Endothelial cell of umbilical vein (primary cell): Measurements from ENCODE around the gene GRM5. TPM values are rescaled to one million over a fixed set of nuclear protein-coding genes. Genes with fewer than 3 reads are reported as not detected.

Experiments used
- BruUV-seq: library from RNA; stranded (reverse); fragments of 400-500 nt; replicated peaks from 2 replicates; lab custom pipeline; 2021; lab: Mats Ljungman, UMichigan
- CTCF ChIA-PET: fragments of 300-600, 350-600 bp; sonication (Branson Sonifier 250); formaldehyde crosslinking; loops from one replicate; lab custom pipeline; 2021; ENCODE audit warnings: antibody characterized with exemption, inconsistent platforms; lab: Charles Lee
- POLR2A ChIA-PET: fragments of 300-600, 350-600 bp; sonication (Branson Sonifier 250); formaldehyde crosslinking; loops from one replicate; lab custom pipeline; 2021; ENCODE audit warnings: antibody characterized with exemption, inconsistent platforms; lab: Charles Lee
- DNase-seq: peaks from one replicate; pipeline ENCODE4 v3.0.0-alpha.2; 2011; ENCODE audit warnings: low read depth, low spot score
- FAIRE-seq: peaks from 2 replicates; lab custom pipeline; 2011; peaks lifted over from hg19 to GRCh38; lab: Jason Lieb, UNC
- H2AFZ ChIP-seq: 2 replicates; pipeline ENCODE4 v1.6.0; 2012; ENCODE audit warnings: low read depth, low read length, control low read depth, inconsistent platforms
- H3K27ac ChIP-seq: 2 replicates; pipeline ENCODE4 v1.5.1; 2011; ENCODE audit warnings: low read depth, mild to moderate bottlenecking, control low read depth, low read length, moderate library complexity; ENCODE audit not compliant: insufficient read depth
- H3K27me3 ChIP-seq, 2 experiments: 2 replicates each; pipeline versions ENCODE4 v1.6.0 to v1.6.1; 2011; ENCODE audit warnings: low read length in 2 of 2, mixed read lengths in 1 of 2; ENCODE audit not compliant: control insufficient read depth in 2 of 2, insufficient read depth in 2 of 2
- H3K36me3 ChIP-seq, 2 experiments: 2 replicates in 1 of 2; 3 replicates in 1 of 2; pipeline ENCODE4 v1.5.1; 2011; ENCODE audit warnings: low read length in 2 of 2, mild to moderate bottlenecking in 1 of 2, moderate library complexity in 1 of 2; ENCODE audit not compliant: control insufficient read depth in 2 of 2, insufficient read depth in 2 of 2; ENCODE audit errors: extremely low read depth in 1 of 2
- H3K4me1 ChIP-seq: 3 replicates; pipeline ENCODE4 v1.5.1; 2011; ENCODE audit warnings: mild to moderate bottlenecking, low read length; ENCODE audit not compliant: control insufficient read depth, insufficient read depth; ENCODE audit errors: extremely low read depth
- H3K4me2 ChIP-seq: 2 replicates; pipeline ENCODE4 v1.6.1; 2011; ENCODE audit warnings: low read length, control low read depth, mixed read lengths; ENCODE audit not compliant: insufficient read depth
- H3K4me3 ChIP-seq, 3 experiments: fragments of 200-600 bp in 1 of 3; sonication (generic), shearing (Covaris generic) in 1 of 3; replicated peaks in 1 of 3; 2 replicates each; pipeline ENCODE4 v1.5.1; 2011 to 2016; ENCODE audit warnings: control low read depth in 3 of 3, low read length in 3 of 3, mild to moderate bottlenecking in 2 of 3, inconsistent platforms in 1 of 3, low read depth in 1 of 3, moderate library complexity in 1 of 3; ENCODE audit not compliant: insufficient read depth in 1 of 3
- H3K79me2 ChIP-seq: 2 replicates; pipeline ENCODE4 v1.6.0; 2012; ENCODE audit warnings: low read length, inconsistent platforms; ENCODE audit not compliant: control insufficient read depth, insufficient read depth
- H3K9ac ChIP-seq: replicated peaks from 2 replicates; pipeline ENCODE3; 2011; ENCODE audit warnings: low read length, control low read depth; ENCODE audit not compliant: insufficient read depth; ENCODE audit errors: extremely low read depth
- H3K9me1 ChIP-seq: replicated peaks from 3 replicates; pipeline ENCODE4 v1.6.0; 2011; ENCODE audit warnings: mild to moderate bottlenecking, low read length; ENCODE audit not compliant: control insufficient read depth, insufficient read depth; ENCODE audit errors: extremely low read depth
- H3K9me3 ChIP-seq: replicated peaks from 2 replicates; pipeline ENCODE4 v1.5.1; 2012; ENCODE audit warnings: low read length, inconsistent platforms; ENCODE audit not compliant: control insufficient read depth, insufficient read depth
- H4K20me1 ChIP-seq: replicated peaks from 2 replicates; pipeline ENCODE3; 2011; ENCODE audit warnings: mild to moderate bottlenecking, low read length; ENCODE audit not compliant: control insufficient read depth, insufficient read depth; ENCODE audit errors: extremely low read depth
- EZH2 ChIP-seq: IDR thresholded peaks from 2 replicates; pipeline ENCODE4 v1.6.1; 2012; ENCODE audit warnings: borderline replicate concordance, low read depth, mild to moderate bottlenecking, moderate library complexity, low read length, inconsistent platforms; ENCODE audit not compliant: severe bottlenecking
- FOS ChIP-seq: IDR thresholded peaks from 2 replicates; pipeline ENCODE4 v1.6.1; 2011; ENCODE audit warnings: mild to moderate bottlenecking, low read length, moderate library complexity, borderline replicate concordance; ENCODE audit not compliant: insufficient read depth
- GATA2 ChIP-seq: IDR thresholded peaks from 2 replicates; pipeline ENCODE4 v1.7.0; 2011; ENCODE audit warnings: low read depth, mild to moderate bottlenecking, moderate library complexity, mixed read lengths, low read length; ENCODE audit not compliant: insufficient read length, insufficient read depth
- JUN ChIP-seq: IDR thresholded peaks from 2 replicates; pipeline ENCODE4 v1.6.1; 2011; ENCODE audit warnings: borderline replicate concordance, low read depth; ENCODE audit not compliant: insufficient read length, insufficient read depth
- MYC ChIP-seq: IDR thresholded peaks from one replicate; pipeline ENCODE4 v1.6.1; 2011; ENCODE audit warnings: mild to moderate bottlenecking, low read depth, low read length
- POLR2A ChIP-seq: IDR thresholded peaks from 2 replicates; pipeline ENCODE4 v1.6.1; 2012; ENCODE audit warnings: low read depth, mild to moderate bottlenecking, control low read depth, low read length
- POLR2AphosphoS5 ChIP-seq: IDR thresholded peaks from 2 replicates; pipeline ENCODE4 v1.6.1; 2012; ENCODE audit warnings: low read depth, mild to moderate bottlenecking, control low read depth, low read length, moderate library complexity; ENCODE audit not compliant: insufficient read depth
- dilution Hi-C: fragments of 300-500 bp; cut with MboI; formaldehyde crosslinking; loops from one replicate; pipeline ENCODE4 v1.15.0; 2019; ENCODE audit warnings: low sequenced_read_pairs; ENCODE audit not compliant: extremely low pct_ligation_motif_present
- intact Hi-C: fragments of 100-400 bp; cut with micrococcal nuclease; formaldehyde crosslinking; loops from one replicate; pipeline ENCODE4 v1.10.0; 2022
- polyA plus RNA-seq, 4 experiments: library from polyadenylated mRNA; depleted of rRNA in 3 of 4; stranded (reverse) in 3 of 4; unstranded in 1 of 4; fragments of >200 nt; gene quantifications; 2 replicates each; pipeline versions ENCODE4 v1.2.1 to v1.2.3, GENCODE V29; 2011 to 2012; ENCODE audit warnings: missing spikeins in 1 of 4
- total RNA-seq: library from RNA; stranded (reverse); gene quantifications from 2 replicates; pipeline ENCODE4 v1.2.3, GENCODE V29; 2021
- TF ChIP-seq, protein P1 (sequence below), 2 donors: IDR thresholded peaks; 1 replicate in 1 of 2; 2 replicates in 1 of 2; pipeline ENCODE4 v1.5.1; 2011; ENCODE audit warnings: low read length in 2 of 2, mild to moderate bottlenecking in 2 of 2, moderate library complexity in 2 of 2, control low read depth in 1 of 2, inconsistent platforms in 1 of 2, low read depth in 1 of 2; ENCODE audit not compliant: insufficient read depth in 1 of 2; ENCODE audit errors: extremely low read depth in 1 of 2
- TF ChIP-seq, protein P2 (sequence below): IDR thresholded peaks from 2 replicates; pipeline ENCODE4 v1.6.1; 2011; ENCODE audit not compliant: insufficient read depth, insufficient read length

Gene GRM5
- total and polyA plus RNA-seq, 2 donors (not counting 3 experiments of a cell fraction or from before 2014, with no cell fraction given) = 0.10 to 0.11 TPM

DNA sequence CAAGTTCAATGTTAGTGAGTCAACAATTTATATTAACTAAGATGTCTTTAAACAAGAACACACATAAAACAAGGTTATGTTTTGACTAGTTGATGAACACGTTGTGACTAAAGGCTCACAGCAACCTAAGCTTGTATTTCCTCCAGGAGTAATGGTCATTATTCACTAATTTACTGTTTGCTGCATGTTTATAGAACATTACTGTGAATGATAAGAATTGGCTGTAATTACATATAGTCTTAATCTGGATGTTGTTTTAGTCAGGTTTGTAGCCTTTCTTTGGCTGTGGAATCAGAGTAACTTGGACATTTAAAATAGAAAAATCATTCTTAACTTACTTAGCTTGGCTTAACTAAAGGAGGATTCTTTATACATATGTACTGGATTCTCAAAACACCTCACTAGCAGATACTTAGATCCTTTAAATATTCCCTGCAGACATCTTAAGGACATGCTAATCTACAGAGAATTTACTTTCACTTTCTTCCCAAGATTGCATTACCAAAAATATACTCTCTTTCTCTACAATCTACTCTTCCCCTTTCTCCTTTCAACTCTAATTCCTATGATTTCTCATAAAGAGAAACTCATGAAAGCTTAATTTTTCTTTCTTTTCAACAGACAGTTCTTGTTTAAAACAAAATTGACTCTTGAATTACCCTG lies 408.6 kb downstream of the GRM5 start:
- H3K9me3 ChIP-seq = no peaks in the 10 kb centered on the region
- DNase-seq (no peak), FAIRE-seq (no peak)
- no peaks in the 10 kb centered on the region for H4K20me1 ChIP-seq
- no TSS peak for BruUV-seq
- no peak overlapping the region for H3K9ac ChIP-seq
- H3K27me3 ChIP-seq = no peaks in the 10 kb centered on the region
- no peaks in the 10 kb centered on the region for H3K36me3 ChIP-seq
- ChIA-PET CTCF (interaction anchor here (1.0 kb wide), 1 partner anchor 12 kb away, joined by 3 read pairs; no protein-coding TSS in a partner anchor), POLR2A (no interaction called here)
- H3K27ac ChIP-seq = no peak overlapping the region
- no peak overlapping the region for H2AFZ ChIP-seq
- dilution Hi-C loops = no loop called here
- H3K79me2 ChIP-seq = no peaks in the 10 kb centered on the region
- TF ChIP-seq, protein P1, sequence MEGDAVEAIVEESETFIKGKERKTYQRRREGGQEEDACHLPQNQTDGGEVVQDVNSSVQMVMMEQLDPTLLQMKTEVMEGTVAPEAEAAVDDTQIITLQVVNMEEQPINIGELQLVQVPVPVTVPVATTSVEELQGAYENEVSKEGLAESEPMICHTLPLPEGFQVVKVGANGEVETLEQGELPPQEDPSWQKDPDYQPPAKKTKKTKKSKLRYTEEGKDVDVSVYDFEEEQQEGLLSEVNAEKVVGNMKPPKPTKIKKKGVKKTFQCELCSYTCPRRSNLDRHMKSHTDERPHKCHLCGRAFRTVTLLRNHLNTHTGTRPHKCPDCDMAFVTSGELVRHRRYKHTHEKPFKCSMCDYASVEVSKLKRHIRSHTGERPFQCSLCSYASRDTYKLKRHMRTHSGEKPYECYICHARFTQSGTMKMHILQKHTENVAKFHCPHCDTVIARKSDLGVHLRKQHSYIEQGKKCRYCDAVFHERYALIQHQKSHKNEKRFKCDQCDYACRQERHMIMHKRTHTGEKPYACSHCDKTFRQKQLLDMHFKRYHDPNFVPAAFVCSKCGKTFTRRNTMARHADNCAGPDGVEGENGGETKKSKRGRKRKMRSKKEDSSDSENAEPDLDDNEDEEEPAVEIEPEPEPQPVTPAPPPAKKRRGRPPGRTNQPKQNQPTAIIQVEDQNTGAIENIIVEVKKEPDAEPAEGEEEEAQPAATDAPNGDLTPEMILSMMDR (IDR thresholded peaks at IDR 0.05; ENCODE audit: extremely low read depth in 1 of 2, insufficient read depth in 1 of 2, low read depth in 1 of 2, low read length in 2 of 2) = no peak
- TF ChIP-seq POLR2A (no peak), POLR2AphosphoS5 (no peak), MYC (no peak), GATA2 (no peak), EZH2 (no peak), JUN (no peak), FOS (no peak)
- TF ChIP-seq, protein P2, sequence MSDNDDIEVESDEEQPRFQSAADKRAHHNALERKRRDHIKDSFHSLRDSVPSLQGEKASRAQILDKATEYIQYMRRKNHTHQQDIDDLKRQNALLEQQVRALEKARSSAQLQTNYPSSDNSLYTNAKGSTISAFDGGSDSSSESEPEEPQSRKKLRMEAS = no peak
- H3K4me3 ChIP-seq = no peak overlapping the region
- H3K9me1 ChIP-seq = no peaks in the 10 kb centered on the region
- intact Hi-C loops = loop anchor here (10.0 kb wide), 1 partner anchor 552 kb away; no protein-coding TSS in a partner anchor
- H3K4me2 ChIP-seq = peak overlapping the region; percentile 16
- H3K4me1 ChIP-seq = no peaks in the 10 kb centered on the region
